ENCODE data around the gene TEX101. TPM values are rescaled to one million over a fixed set of nuclear protein-coding genes. Genes with fewer than 3 reads are reported as not detected.
A peak's percentile ranks its signal among the peaks of the same experiment; 100 is the strongest.
"Not testable (repeated sequence)": the region's sequence is repeated elsewhere in the genome, so short reads cannot be mapped to it uniquely, and the experiment has no call there.

TEX101 gene
- total RNA-seq, 2 experiments from 2014 or later: not detected

- CTCF ChIA-PET: interaction anchor here (1.6 to 10.1 kb wide), 11 partner anchors 7 to 327 kb away, joined by 3 to 193 read pairs (median 11); partner anchors contain the start of genes IRGQ, PHLDB3, SMG9 and ZNF576
- POLR2A ChIA-PET: interaction anchor here (0.8 to 3.1 kb wide), 12 partner anchors 8 to 342 kb away, joined by 3 to 37 read pairs (median 10); partner anchors contain the start of genes ETHE1, IRGQ, PHLDB3 and SMG9
- peak overlapping the region; percentile 97 for H3K27ac Mint-ChIP-seq
Measured at GRCh38 chr19:43439709-43440063, 25.0 kb downstream of the TEX101 start.

GRCh38 chr19:43441716-43442115, 27.0 kb downstream of the TEX101 start:
- ChIA-PET CTCF (interaction anchor here (1.3 to 1.8 kb wide), 2 partner anchors 10 to 83 kb away, joined by 3 to 5 read pairs; no protein-coding TSS in a partner anchor), POLR2A (no interaction called here)
- H3K27me3 Mint-ChIP-seq: peaks cover 3% of the 10 kb centered on the region
- peaks cover 46% of the 10 kb centered on the region for H3K4me1 Mint-ChIP-seq
- H3K4me3 Mint-ChIP-seq: no peak overlapping the region
- peaks cover 10% of the 10 kb centered on the region for H3K36me3 Mint-ChIP-seq (ENCODE audit: low read depth)
- H3K9me3 Mint-ChIP-seq: no peaks in the 10 kb centered on the region
- no peak for DNase-seq
- H3K27ac Mint-ChIP-seq: no peak overlapping the region

More at GRCh38 chr19:43439709-43440063, 25.0 kb downstream of the TEX101 start:
- Mint-ChIP-seq H3K4me3 (no peak overlapping the region), H3K4me1 (peaks cover 45% of the 10 kb centered on the region), H3K36me3 (ENCODE audit: low read depth) (peaks cover 13% of the 10 kb centered on the region), H3K9me3 (no peaks in the 10 kb centered on the region), H3K27me3 (peaks cover 5% of the 10 kb centered on the region)
- no peak for DNase-seq

- ChIA-PET POLR2A (interaction anchor here (1.6 kb wide), 1 partner anchor 76 kb away, joined by 3 read pairs; no protein-coding TSS in a partner anchor), CTCF (interaction anchor here (0.7 to 9.3 kb wide), 5 partner anchors 9 to 75 kb away, joined by 3 to 193 read pairs (median 6); no protein-coding TSS in a partner anchor)
- H3K4me3 Mint-ChIP-seq; H3K9me3 Mint-ChIP-seq; H3K27me3 Mint-ChIP-seq; H3K27ac Mint-ChIP-seq; DNase-seq; H3K36me3 Mint-ChIP-seq (ENCODE audit: low read depth): not testable (repeated sequence)
- H3K4me1 Mint-ChIP-seq: peaks cover 32% of the 10 kb centered on the region
Measured at GRCh38 chr19:43444091-43444490, 29.4 kb downstream of the TEX101 start.

- Mint-ChIP-seq H3K27me3 (peaks cover 3% of the 10 kb centered on the region), H3K27ac (no peak overlapping the region), H3K36me3 (ENCODE audit: low read depth) (peaks cover 5% of the 10 kb centered on the region), H3K4me1 (peaks cover 26% of the 10 kb centered on the region), H3K9me3 (no peaks in the 10 kb centered on the region), H3K4me3 (no peak overlapping the region)
- ChIA-PET CTCF (interaction anchor here (0.7 to 9.3 kb wide), 6 partner anchors 10 to 150 kb away, joined by 3 to 193 read pairs (median 22); partner anchors contain the start of genes IRGQ and ZNF576), POLR2A (interaction anchor here (1.6 kb wide), 1 partner anchor 75 kb away, joined by 3 read pairs; no protein-coding TSS in a partner anchor)
- no peak for DNase-seq
Measured at GRCh38 chr19:43444531-43445287, 30.0 kb downstream of the TEX101 start.

GRCh38 chr19:43445426-43445825, 30.7 kb downstream of the TEX101 start:
- ChIA-PET POLR2A (interaction anchor here (1.6 kb wide), 1 partner anchor 75 kb away, joined by 3 read pairs; no protein-coding TSS in a partner anchor), CTCF (interaction anchor here (0.7 to 9.3 kb wide), 10 partner anchors 10 to 1170 kb away, joined by 3 to 193 read pairs (median 6); partner anchors contain the start of genes IRGQ and ZNF576)
- H3K4me1 Mint-ChIP-seq: peaks cover 22% of the 10 kb centered on the region
- H3K27ac Mint-ChIP-seq: no peak overlapping the region
- DNase-seq: no peak
- H3K9me3 Mint-ChIP-seq: no peaks in the 10 kb centered on the region
- H3K36me3 Mint-ChIP-seq (ENCODE audit: low read depth): peaks cover 3% of the 10 kb centered on the region
- no peak overlapping the region for H3K4me3 Mint-ChIP-seq
- H3K27me3 Mint-ChIP-seq: peaks cover 3% of the 10 kb centered on the region

GRCh38 chr19:43446746-43447489, 32.2 kb downstream of the TEX101 start:
- Mint-ChIP-seq H3K36me3 (ENCODE audit: low read depth) (no peaks in the 10 kb centered on the region), H3K4me3 (no peak overlapping the region)
- POLR2A ChIA-PET: interaction anchor here (0.9 to 2.5 kb wide), 13 partner anchors 8 to 150 kb away, joined by 3 to 15 read pairs (median 4); partner anchors contain the start of genes IRGQ, PHLDB3, ZNF575 and ZNF576

GRCh38 chr19:43447655-43448054, 33.0 kb downstream of the TEX101 start:
- ChIA-PET CTCF (interaction anchor here (0.6 to 9.3 kb wide), 36 partner anchors 9 to 362 kb away, joined by 3 to 193 read pairs (median 5); partner anchors contain the start of genes IRGQ, PHLDB3, ZNF575 and ZNF576), POLR2A (interaction anchor here (1.0 to 2.5 kb wide), 11 partner anchors 9 to 147 kb away, joined by 3 to 15 read pairs (median 4); partner anchors contain the start of genes PHLDB3 and ZNF575)
- no peak overlapping the region for H3K27ac Mint-ChIP-seq
- H3K4me1 Mint-ChIP-seq: peaks cover 23% of the 10 kb centered on the region
- no peaks in the 10 kb centered on the region for H3K36me3 Mint-ChIP-seq (ENCODE audit: low read depth)
- H3K9me3 Mint-ChIP-seq: peaks cover 7% of the 10 kb centered on the region
- H3K4me3 Mint-ChIP-seq: no peak overlapping the region
- peaks cover 5% of the 10 kb centered on the region for H3K27me3 Mint-ChIP-seq
- no peak for DNase-seq

More at GRCh38 chr19:43446746-43447489, 32.2 kb downstream of the TEX101 start:
- peak; percentile 82 for DNase-seq
- H3K27ac Mint-ChIP-seq: no peak overlapping the region
- peaks cover 2% of the 10 kb centered on the region for H3K9me3 Mint-ChIP-seq
- peaks cover 25% of the 10 kb centered on the region for H3K4me1 Mint-ChIP-seq
- CTCF ChIA-PET: interaction anchor here (0.7 to 9.3 kb wide), 41 partner anchors 10 to 363 kb away, joined by 3 to 193 read pairs (median 5); partner anchors contain the start of genes IRGQ, PHLDB3, ZNF575 and ZNF576
- H3K27me3 Mint-ChIP-seq: no peaks in the 10 kb centered on the region

GRCh38 chr19:43450545-43450997, 35.9 kb downstream of the TEX101 start:
- Mint-ChIP-seq H3K36me3 (ENCODE audit: low read depth) (no peaks in the 10 kb centered on the region), H3K27ac (no peak overlapping the region), H3K4me1 (peaks cover 16% of the 10 kb centered on the region), H3K4me3 (no peak overlapping the region), H3K27me3 (peaks cover 6% of the 10 kb centered on the region), H3K9me3 (peaks cover 8% of the 10 kb centered on the region)
- no peak for DNase-seq
- ChIA-PET CTCF (interaction anchor here (1.1 to 9.3 kb wide), 4 partner anchors 16 to 70 kb away, joined by 3 to 193 read pairs (median 4); no protein-coding TSS in a partner anchor), POLR2A (interaction anchor here (1.2 to 1.3 kb wide), 2 partner anchors 11 to 12 kb away, joined by 3 to 4 read pairs; no protein-coding TSS in a partner anchor)

- Mint-ChIP-seq H3K36me3 (ENCODE audit: low read depth) (no peaks in the 10 kb centered on the region), H3K27ac (no peak overlapping the region), H3K9me3 (peaks cover 8% of the 10 kb centered on the region), H3K27me3 (peaks cover 8% of the 10 kb centered on the region), H3K4me1 (peaks cover 14% of the 10 kb centered on the region), H3K4me3 (no peak overlapping the region)
- ChIA-PET CTCF (no interaction called here), POLR2A (no interaction called here)
- DNase-seq: no peak
Measured at GRCh38 chr19:43452582-43452981, 37.9 kb downstream of the TEX101 start.

- Mint-ChIP-seq H3K27ac (no peak overlapping the region), H3K4me3 (no peak overlapping the region), H3K9me3 (peaks cover 8% of the 10 kb centered on the region), H3K36me3 (ENCODE audit: low read depth) (no peaks in the 10 kb centered on the region), H3K4me1 (peaks cover 14% of the 10 kb centered on the region), H3K27me3 (peaks cover 8% of the 10 kb centered on the region)
- CTCF ChIA-PET: no interaction called here
- no peak for DNase-seq
- POLR2A ChIA-PET: no interaction called here
Measured at GRCh38 chr19:43454031-43454430, 39.3 kb downstream of the TEX101 start.

GRCh38 chr19:43455321-43456113, 40.8 kb downstream of the TEX101 start:
- peaks cover 12% of the 10 kb centered on the region for H3K4me1 Mint-ChIP-seq
- H3K27me3 Mint-ChIP-seq: peaks cover 8% of the 10 kb centered on the region
- ChIA-PET CTCF (interaction anchor here (0.8 to 3.8 kb wide), 4 partner anchors 8 to 23 kb away, joined by 3 to 33 read pairs (median 4); no protein-coding TSS in a partner anchor), POLR2A (interaction anchor here (0.6 kb wide), 1 partner anchor 18 kb away, joined by 3 read pairs; no protein-coding TSS in a partner anchor)
- H3K4me3 Mint-ChIP-seq: no peak overlapping the region
- DNase-seq: no peak
- H3K9me3 Mint-ChIP-seq: peaks cover 8% of the 10 kb centered on the region
- H3K36me3 Mint-ChIP-seq (ENCODE audit: low read depth): no peaks in the 10 kb centered on the region
- no peak overlapping the region for H3K27ac Mint-ChIP-seq

All from activated CD4-positive, alpha-beta memory T cell treated with anti-CD3 and anti-CD28 coated beads, Interleukin-2, amount 10 ng/mL, durations not matched to agents 7 days and 5 days (primary cell).